Panc1 (cell line): ENCODE data around the gene GRPEL2. TPM values are rescaled to one million over a fixed set of nuclear protein-coding genes. Genes with fewer than 3 reads are reported as not detected.

Experiments
- ATAC-seq: fragments of 200-7000 bp; cut with Tn5 transposase; 2 replicates; pipeline ENCODE4 v1.9.1; 2020; ENCODE audit warnings: mild to moderate bottlenecking, moderate library complexity
- BruUV-seq: library from RNA; stranded (reverse); fragments of 400-500 nt; replicated peaks from 2 replicates; lab custom pipeline; 2021; lab: Mats Ljungman, UMichigan
- CTCF ChIA-PET: fragments of 300-600 bp; sonication (Branson Sonifier 250); formaldehyde crosslinking; loops from one replicate; lab custom pipeline; 2022; ENCODE audit warnings: antibody characterized with exemption; lab: Charles Lee
- POLR2A ChIA-PET: fragments of 300-600 bp; sonication (Branson Sonifier 250); formaldehyde crosslinking; loops from one replicate; lab custom pipeline; 2022; ENCODE audit warnings: antibody characterized with exemption; lab: Charles Lee
- DNase-seq: peaks from one replicate; pipeline ENCODE4 v3.0.0-alpha.2; 2010; ENCODE audit warnings: low read depth, low spot score
- H3K27ac ChIP-seq: 2 replicates; pipeline ENCODE4 v1.5.1; 2011; ENCODE audit warnings: mild to moderate bottlenecking, low read length, inconsistent platforms
- H3K27me3 ChIP-seq: fragments of 200-500 bp; sonication (Bioruptor generic); 2 replicates; pipeline ENCODE4 v1.6.0; 2014; ENCODE audit warnings: low read length, inconsistent platforms; ENCODE audit not compliant: control insufficient read depth, insufficient read depth
- H3K36me3 ChIP-seq: fragments of 200-500 bp; sonication (Bioruptor generic); 2 replicates; pipeline ENCODE4 v1.5.1; 2014; ENCODE audit warnings: inconsistent platforms, mild to moderate bottlenecking, low read length, moderate library complexity; ENCODE audit not compliant: control insufficient read depth, insufficient read depth
- H3K4me1 ChIP-seq: 2 replicates; pipeline ENCODE4 v1.5.1; 2011; ENCODE audit warnings: inconsistent platforms, mild to moderate bottlenecking, low read length, moderate library complexity; ENCODE audit not compliant: control insufficient read depth, insufficient read depth
- H3K4me3 ChIP-seq, 2 experiments: 2 replicates each; pipeline ENCODE4 v1.5.1; 2011 to 2012; ENCODE audit warnings: low read depth in 2 of 2, low read length in 2 of 2, mild to moderate bottlenecking in 2 of 2, inconsistent platforms in 1 of 2, moderate library complexity in 1 of 2
- H3K9me3 ChIP-seq: fragments of 200-500 bp; sonication (Bioruptor generic); 2 replicates; pipeline ENCODE4 v1.5.1; 2014; ENCODE audit warnings: low read depth, mild to moderate bottlenecking, inconsistent platforms, low read length, moderate library complexity; ENCODE audit not compliant: control insufficient read depth, insufficient read depth
- POLR2AphosphoS5 ChIP-seq: IDR thresholded peaks from 2 replicates; pipeline ENCODE4 v1.6.1; 2012; ENCODE audit warnings: mild to moderate bottlenecking, low read depth, low read length, moderate library complexity
- SIN3A ChIP-seq: IDR thresholded peaks from 2 replicates; pipeline ENCODE4 v1.6.1; 2012; ENCODE audit warnings: low read depth, mild to moderate bottlenecking, low read length, moderate library complexity, borderline replicate concordance; ENCODE audit not compliant: insufficient read depth
- TCF7L2 ChIP-seq: IDR thresholded peaks from 2 replicates; pipeline ENCODE4 v1.6.1; 2011; ENCODE audit warnings: mild to moderate bottlenecking, low read depth, low read length, inconsistent platforms
- in situ Hi-C: cut with HindIII; loops from 2 replicates; pipeline ENCODE4 v1.10.0; 2016; ENCODE audit warnings: low sequenced_read_pairs, low pct_unique_long_range_greater_than_20kb
- intact Hi-C: fragments of 100-400 bp; cut with micrococcal nuclease; formaldehyde crosslinking; loops from one replicate; pipeline ENCODE4 v1.10.0; 2022; ENCODE audit not compliant: unreplicated experiment
- total RNA-seq: library from RNA; stranded (reverse); gene quantifications from one replicate; pipeline ENCODE4 v1.2.1, GENCODE V29; 2021; ENCODE audit not compliant: unreplicated experiment
- TF ChIP-seq, protein P1 (sequence below), 2 experiments: IDR thresholded peaks; 2 replicates each; pipeline ENCODE4 v1.6.1; 2011 to 2012; ENCODE audit warnings: low read depth in 2 of 2, control low read depth in 1 of 2, low read length in 1 of 2, mild to moderate bottlenecking in 1 of 2, moderate library complexity in 1 of 2; ENCODE audit not compliant: insufficient read depth in 1 of 2
- TF ChIP-seq, protein P2 (sequence below): fragments of 450-650 bp; IDR thresholded peaks from 2 replicates; pipeline ENCODE4 v1.5.1; 2017; ENCODE audit warnings: mild to moderate bottlenecking

The GRPEL2 gene
- total RNA-seq, 1 experiment from 2014 or later, result 30.1 TPM

DNA sequence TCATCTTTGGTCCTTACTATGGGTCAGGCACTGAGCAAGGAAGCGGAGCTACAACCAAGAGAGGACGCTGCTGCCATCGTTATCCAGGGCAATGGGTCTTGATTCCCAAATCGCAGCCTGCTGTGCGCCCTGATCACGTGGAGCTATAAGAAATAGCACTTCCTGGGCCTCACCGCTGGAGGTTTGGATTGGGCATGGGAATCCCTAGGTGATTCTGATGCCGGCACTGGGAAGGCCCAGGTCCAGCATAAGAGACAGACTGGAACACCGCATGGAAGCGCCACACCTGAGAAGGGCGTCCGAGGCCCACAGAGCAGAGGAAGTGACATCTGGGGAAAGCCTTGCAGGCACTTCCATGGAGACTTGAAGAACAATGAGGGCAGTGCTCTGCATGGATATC is 30.8 kb downstream of the GRPEL2 start:
- Histone ChIP-seq H3K27ac (no peak overlapping the region), H3K4me3 (no peak overlapping the region), H3K27me3 (no peaks in the 10 kb centered on the region), H3K9me3 (no peaks in the 10 kb centered on the region), H3K36me3 (no peaks in the 10 kb centered on the region), H3K4me1 (no peaks in the 10 kb centered on the region)
- intact Hi-C loops (no loop called here), in situ Hi-C loops (no loop called here)
- ChIA-PET POLR2A (no interaction called here), CTCF (interaction anchor here (0.6 kb wide), 1 partner anchor 293 kb away, joined by 3 read pairs; no protein-coding TSS in a partner anchor)
- no TSS peak for BruUV-seq
- ATAC-seq, result no peak
- no peak for DNase-seq
- TF ChIP-seq, protein P1, sequence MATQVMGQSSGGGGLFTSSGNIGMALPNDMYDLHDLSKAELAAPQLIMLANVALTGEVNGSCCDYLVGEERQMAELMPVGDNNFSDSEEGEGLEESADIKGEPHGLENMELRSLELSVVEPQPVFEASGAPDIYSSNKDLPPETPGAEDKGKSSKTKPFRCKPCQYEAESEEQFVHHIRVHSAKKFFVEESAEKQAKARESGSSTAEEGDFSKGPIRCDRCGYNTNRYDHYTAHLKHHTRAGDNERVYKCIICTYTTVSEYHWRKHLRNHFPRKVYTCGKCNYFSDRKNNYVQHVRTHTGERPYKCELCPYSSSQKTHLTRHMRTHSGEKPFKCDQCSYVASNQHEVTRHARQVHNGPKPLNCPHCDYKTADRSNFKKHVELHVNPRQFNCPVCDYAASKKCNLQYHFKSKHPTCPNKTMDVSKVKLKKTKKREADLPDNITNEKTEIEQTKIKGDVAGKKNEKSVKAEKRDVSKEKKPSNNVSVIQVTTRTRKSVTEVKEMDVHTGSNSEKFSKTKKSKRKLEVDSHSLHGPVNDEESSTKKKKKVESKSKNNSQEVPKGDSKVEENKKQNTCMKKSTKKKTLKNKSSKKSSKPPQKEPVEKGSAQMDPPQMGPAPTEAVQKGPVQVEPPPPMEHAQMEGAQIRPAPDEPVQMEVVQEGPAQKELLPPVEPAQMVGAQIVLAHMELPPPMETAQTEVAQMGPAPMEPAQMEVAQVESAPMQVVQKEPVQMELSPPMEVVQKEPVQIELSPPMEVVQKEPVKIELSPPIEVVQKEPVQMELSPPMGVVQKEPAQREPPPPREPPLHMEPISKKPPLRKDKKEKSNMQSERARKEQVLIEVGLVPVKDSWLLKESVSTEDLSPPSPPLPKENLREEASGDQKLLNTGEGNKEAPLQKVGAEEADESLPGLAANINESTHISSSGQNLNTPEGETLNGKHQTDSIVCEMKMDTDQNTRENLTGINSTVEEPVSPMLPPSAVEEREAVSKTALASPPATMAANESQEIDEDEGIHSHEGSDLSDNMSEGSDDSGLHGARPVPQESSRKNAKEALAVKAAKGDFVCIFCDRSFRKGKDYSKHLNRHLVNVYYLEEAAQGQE (IDR thresholded peaks at IDR 0.05; ENCODE audit: insufficient read depth in 1 of 2, low read depth in 2 of 2, low read length in 1 of 2), result no peak
- no peak for TF ChIP-seq SIN3A
- no peak for TF ChIP-seq POLR2AphosphoS5
- TF ChIP-seq TCF7L2, result no peak
- TF ChIP-seq, protein P2, sequence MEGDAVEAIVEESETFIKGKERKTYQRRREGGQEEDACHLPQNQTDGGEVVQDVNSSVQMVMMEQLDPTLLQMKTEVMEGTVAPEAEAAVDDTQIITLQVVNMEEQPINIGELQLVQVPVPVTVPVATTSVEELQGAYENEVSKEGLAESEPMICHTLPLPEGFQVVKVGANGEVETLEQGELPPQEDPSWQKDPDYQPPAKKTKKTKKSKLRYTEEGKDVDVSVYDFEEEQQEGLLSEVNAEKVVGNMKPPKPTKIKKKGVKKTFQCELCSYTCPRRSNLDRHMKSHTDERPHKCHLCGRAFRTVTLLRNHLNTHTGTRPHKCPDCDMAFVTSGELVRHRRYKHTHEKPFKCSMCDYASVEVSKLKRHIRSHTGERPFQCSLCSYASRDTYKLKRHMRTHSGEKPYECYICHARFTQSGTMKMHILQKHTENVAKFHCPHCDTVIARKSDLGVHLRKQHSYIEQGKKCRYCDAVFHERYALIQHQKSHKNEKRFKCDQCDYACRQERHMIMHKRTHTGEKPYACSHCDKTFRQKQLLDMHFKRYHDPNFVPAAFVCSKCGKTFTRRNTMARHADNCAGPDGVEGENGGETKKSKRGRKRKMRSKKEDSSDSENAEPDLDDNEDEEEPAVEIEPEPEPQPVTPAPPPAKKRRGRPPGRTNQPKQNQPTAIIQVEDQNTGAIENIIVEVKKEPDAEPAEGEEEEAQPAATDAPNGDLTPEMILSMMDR, result no peak

DNA sequence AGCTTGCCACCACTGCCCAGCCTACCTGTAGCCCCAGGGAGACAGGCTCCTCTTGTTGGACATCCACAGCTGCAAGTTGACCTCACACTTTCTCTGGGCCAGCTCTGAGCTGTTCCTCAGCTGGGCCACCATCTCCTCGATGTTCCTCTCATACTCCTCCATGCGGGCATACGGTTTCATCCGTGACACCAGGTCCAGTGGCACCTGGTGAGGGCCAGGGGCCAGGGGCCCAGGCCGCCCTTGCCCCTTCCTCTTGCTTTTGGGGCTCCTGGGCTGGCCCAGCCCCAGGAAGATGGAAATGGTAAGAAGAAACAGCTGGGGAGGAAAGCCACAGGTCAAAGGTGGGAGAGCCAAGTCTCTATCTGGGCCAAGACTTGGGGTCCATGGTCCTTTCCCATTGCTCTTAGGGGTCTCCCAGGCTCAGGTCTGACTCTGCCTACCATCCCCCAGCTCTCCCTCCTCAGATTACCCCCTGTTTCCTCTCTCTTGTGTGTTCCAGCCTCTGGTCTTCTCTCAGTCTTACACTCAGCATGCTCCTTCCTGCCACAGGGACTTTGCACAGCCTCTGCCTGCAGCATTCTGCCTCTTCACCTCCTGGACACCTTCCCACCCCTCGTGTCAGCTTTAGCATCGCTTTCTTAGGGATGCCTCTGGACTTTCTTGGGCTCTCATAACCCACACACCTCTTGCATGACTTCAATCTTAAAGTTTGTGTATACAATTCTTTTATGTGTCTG is 31.6 kb downstream of the GRPEL2 start:
- ATAC-seq (no peak), DNase-seq (no peak)
- Histone ChIP-seq H3K27me3 (no peaks in the 10 kb centered on the region), H3K36me3 (no peaks in the 10 kb centered on the region), H3K4me3 (no peak overlapping the region), H3K27ac (no peak overlapping the region), H3K4me1 (0 out of 2 replicates have a peak, but pooled peaks cover 3% of the 10 kb centered on the region), H3K9me3 (no peaks in the 10 kb centered on the region)
- ChIA-PET CTCF (no interaction called here), POLR2A (no interaction called here)
- in situ Hi-C loops (no loop called here), intact Hi-C loops (no loop called here)
- TF ChIP-seq TCF7L2 (no peak), SIN3A (no peak), POLR2AphosphoS5 (no peak)
- TF ChIP-seq, protein P1 (IDR thresholded peaks at IDR 0.05; ENCODE audit: insufficient read depth in 1 of 2, low read depth in 2 of 2, low read length in 1 of 2), result no peak
- TF ChIP-seq, protein P2, result no peak
- BruUV-seq, result no TSS peak
